ENCODE measurements around the gene CEP85L. TPM values are rescaled to one million over a fixed set of nuclear protein-coding genes. Genes with fewer than 3 reads are reported as not detected.

Gene CEP85L
- total and polyA plus RNA-seq, 3 experiments from 2014 or later, result 28.4 to 32.1 (median 29.1) TPM

- peaks cover 29% of the 10 kb centered on the region for H3K36me3 ChIP-seq (ENCODE audit: insufficient read depth, low read length)
- CTCF ChIA-PET, result no interaction called here
- Mint-ChIP-seq H3K27me3 (no peaks in the 10 kb centered on the region), H3K4me1 (peaks cover 0 to 8% (median 3%) of the 10 kb centered on the region in 3 donors), H3K9me3 (no peaks in the 10 kb centered on the region), H3K36me3 (peaks cover 27 to 74% (median 37%) of the 10 kb centered on the region in 3 donors), H3K27ac (peak overlapping the region in 1 of 8 donors; percentile 22), H3K4me3 (no peak overlapping the region)
- H3K9me3 ChIP-seq (ENCODE audit: low read length), result no peaks in the 10 kb centered on the region
- no peak for DNase-seq
- H3K4me1 ChIP-seq (ENCODE audit: insufficient read depth, low read length), result no peaks in the 10 kb centered on the region
- no peaks in the 10 kb centered on the region for H3K27me3 ChIP-seq (ENCODE audit: insufficient read depth, low read length, poor library complexity, severe bottlenecking)
- H3K4me3 ChIP-seq (ENCODE audit: low read length), result no peak overlapping the region
- H3K27ac ChIP-seq (ENCODE audit: low read depth, low read length), result no peak overlapping the region
- POLR2A ChIA-PET, result no interaction called here
Observed at GRCh38 chr6:118469468-118469867, 181.9 kb downstream of the CEP85L start.

GRCh38 chr6:118468682-118469465 is 182.5 kb downstream of the CEP85L start:
- CTCF ChIA-PET, result no interaction called here
- no peak overlapping the region for H3K4me3 ChIP-seq (ENCODE audit: low read length)
- POLR2A ChIA-PET, result no interaction called here
- H3K4me3 Mint-ChIP-seq, result no peak overlapping the region
- H3K27me3 ChIP-seq (ENCODE audit: insufficient read depth, low read length, poor library complexity, severe bottlenecking), result no peaks in the 10 kb centered on the region
- peaks cover 29% of the 10 kb centered on the region for H3K36me3 ChIP-seq (ENCODE audit: insufficient read depth, low read length)
- no peak overlapping the region for H3K27ac Mint-ChIP-seq
- no peaks in the 10 kb centered on the region for H3K9me3 Mint-ChIP-seq
- no peak for DNase-seq
- H3K27ac ChIP-seq (ENCODE audit: low read depth, low read length), result no peak overlapping the region
- H3K4me1 Mint-ChIP-seq, result peaks cover 0 to 8% (median 0%) of the 10 kb centered on the region in 3 donors
- H3K9me3 ChIP-seq (ENCODE audit: low read length), result no peaks in the 10 kb centered on the region
- H3K36me3 Mint-ChIP-seq, result peaks cover 30 to 74% (median 37%) of the 10 kb centered on the region in 3 donors
- no peaks in the 10 kb centered on the region for H3K27me3 Mint-ChIP-seq
- no peaks in the 10 kb centered on the region for H3K4me1 ChIP-seq (ENCODE audit: insufficient read depth, low read length)

- no peak overlapping the region for H3K27ac Mint-ChIP-seq
- Histone ChIP-seq H3K9me3 (ENCODE audit: low read length) (no peaks in the 10 kb centered on the region), H3K36me3 (ENCODE audit: insufficient read depth, low read length) (peaks cover 29% of the 10 kb centered on the region), H3K27me3 (ENCODE audit: insufficient read depth, low read length, poor library complexity, severe bottlenecking) (no peaks in the 10 kb centered on the region), H3K27ac (ENCODE audit: low read depth, low read length) (no peak overlapping the region), H3K4me3 (ENCODE audit: low read length) (no peak overlapping the region), H3K4me1 (ENCODE audit: insufficient read depth, low read length) (no peaks in the 10 kb centered on the region)
- DNase-seq, result no peak
- CTCF ChIA-PET, result no interaction called here
- POLR2A ChIA-PET, result no interaction called here
- H3K4me1 Mint-ChIP-seq, result no peaks in the 10 kb centered on the region
- no peak overlapping the region for H3K4me3 Mint-ChIP-seq
- peaks cover 37 to 79% (median 37%) of the 10 kb centered on the region in 3 donors for H3K36me3 Mint-ChIP-seq
- no peaks in the 10 kb centered on the region for H3K9me3 Mint-ChIP-seq
- H3K27me3 Mint-ChIP-seq, result no peaks in the 10 kb centered on the region
Observed at GRCh38 chr6:118467181-118467580, 184.2 kb downstream of the CEP85L start.

GRCh38 chr6:118464620-118465019 is 186.8 kb downstream of the CEP85L start:
- Mint-ChIP-seq H3K4me1 (no peaks in the 10 kb centered on the region), H3K4me3 (no peak overlapping the region), H3K36me3 (peaks cover 35 to 71% (median 37%) of the 10 kb centered on the region in 3 donors), H3K9me3 (no peaks in the 10 kb centered on the region), H3K27ac (no peak overlapping the region), H3K27me3 (no peaks in the 10 kb centered on the region)
- ChIA-PET POLR2A (no interaction called here), CTCF (no interaction called here)
- no peak for DNase-seq
- H3K4me1 ChIP-seq (ENCODE audit: insufficient read depth, low read length), result no peaks in the 10 kb centered on the region
- no peak overlapping the region for H3K4me3 ChIP-seq (ENCODE audit: low read length)
- H3K9me3 ChIP-seq (ENCODE audit: low read length), result no peaks in the 10 kb centered on the region
- H3K27me3 ChIP-seq (ENCODE audit: insufficient read depth, low read length, poor library complexity, severe bottlenecking), result no peaks in the 10 kb centered on the region
- H3K36me3 ChIP-seq (ENCODE audit: insufficient read depth, low read length), result peaks cover 29% of the 10 kb centered on the region
- no peak overlapping the region for H3K27ac ChIP-seq (ENCODE audit: low read depth, low read length)

GRCh38 chr6:118460958-118461470 is 190.4 kb downstream of the CEP85L start:
- Mint-ChIP-seq H3K27me3 (no peaks in the 10 kb centered on the region), H3K27ac (no peak overlapping the region), H3K36me3 (peaks cover 11 to 35% (median 24%) of the 10 kb centered on the region in 3 donors), H3K9me3 (peaks cover 0 to 5% (median 0%) of the 10 kb centered on the region in 5 donors), H3K4me3 (no peak overlapping the region), H3K4me1 (no peaks in the 10 kb centered on the region)
- no peaks in the 10 kb centered on the region for H3K9me3 ChIP-seq (ENCODE audit: low read length)
- no peak overlapping the region for H3K27ac ChIP-seq (ENCODE audit: low read depth, low read length)
- no peaks in the 10 kb centered on the region for H3K4me1 ChIP-seq (ENCODE audit: insufficient read depth, low read length)
- no peaks in the 10 kb centered on the region for H3K27me3 ChIP-seq (ENCODE audit: insufficient read depth, low read length, poor library complexity, severe bottlenecking)
- ChIA-PET POLR2A (no interaction called here), CTCF (no interaction called here)
- H3K36me3 ChIP-seq (ENCODE audit: insufficient read depth, low read length), result peaks cover 7% of the 10 kb centered on the region
- no peak overlapping the region for H3K4me3 ChIP-seq (ENCODE audit: low read length)
- DNase-seq, result no peak

- H3K4me3 Mint-ChIP-seq, result no peak overlapping the region
- no peaks in the 10 kb centered on the region for H3K4me1 ChIP-seq (ENCODE audit: insufficient read depth, low read length)
- peaks cover 2 to 14% (median 5%) of the 10 kb centered on the region in 3 donors for H3K36me3 Mint-ChIP-seq
- no peak overlapping the region for H3K27ac ChIP-seq (ENCODE audit: low read depth, low read length)
- no peak for DNase-seq
- H3K9me3 Mint-ChIP-seq, result peaks cover 10 to 27% (median 25%) of the 10 kb centered on the region in 5 donors
- POLR2A ChIA-PET, result no interaction called here
- no peak overlapping the region for H3K4me3 ChIP-seq (ENCODE audit: low read length)
- H3K36me3 ChIP-seq (ENCODE audit: insufficient read depth, low read length), result no peaks in the 10 kb centered on the region
- peaks cover 0 to 1% of the 10 kb centered on the region in 2 donors for H3K27me3 Mint-ChIP-seq
- H3K27me3 ChIP-seq (ENCODE audit: insufficient read depth, low read length, poor library complexity, severe bottlenecking), result no peaks in the 10 kb centered on the region
- H3K4me1 Mint-ChIP-seq, result no peaks in the 10 kb centered on the region
- H3K9me3 ChIP-seq (ENCODE audit: low read length), result no peaks in the 10 kb centered on the region
- CTCF ChIA-PET, result interaction anchor here (0.6 kb wide), 1 partner anchor 156 kb away, joined by 3 read pairs; no protein-coding TSS in a partner anchor
- no peak overlapping the region for H3K27ac Mint-ChIP-seq
Observed at GRCh38 chr6:118456982-118457381, 194.4 kb downstream of the CEP85L start.

- Mint-ChIP-seq H3K4me1 (no peaks in the 10 kb centered on the region), H3K36me3 (peaks cover 6 to 31% (median 19%) of the 10 kb centered on the region in 3 donors), H3K9me3 (peaks cover 49 to 66% (median 60%) of the 10 kb centered on the region in 5 donors), H3K4me3 (no peak overlapping the region), H3K27me3 (peaks cover 0 to 1% of the 10 kb centered on the region in 2 donors), H3K27ac (no peak overlapping the region)
- no peak for DNase-seq
- Histone ChIP-seq H3K27me3 (ENCODE audit: insufficient read depth, low read length, poor library complexity, severe bottlenecking) (no peaks in the 10 kb centered on the region), H3K4me3 (ENCODE audit: low read length) (no peak overlapping the region), H3K36me3 (ENCODE audit: insufficient read depth, low read length) (no peaks in the 10 kb centered on the region), H3K4me1 (ENCODE audit: insufficient read depth, low read length) (no peaks in the 10 kb centered on the region), H3K27ac (ENCODE audit: low read depth, low read length) (no peak overlapping the region), H3K9me3 (ENCODE audit: low read length) (peaks cover 5% of the 10 kb centered on the region)
- POLR2A ChIA-PET, result no interaction called here
- CTCF ChIA-PET, result no interaction called here
Observed at GRCh38 chr6:118451839-118452238, 199.6 kb downstream of the CEP85L start.

- H3K9me3 Mint-ChIP-seq, result peaks cover 44 to 83% (median 67%) of the 10 kb centered on the region in 5 donors
- Histone ChIP-seq H3K9me3 (ENCODE audit: low read length) (no peaks in the 10 kb centered on the region), H3K27ac (ENCODE audit: low read depth, low read length) (no peak overlapping the region), H3K27me3 (ENCODE audit: insufficient read depth, low read length, poor library complexity, severe bottlenecking) (no peaks in the 10 kb centered on the region), H3K4me3 (ENCODE audit: low read length) (no peak overlapping the region), H3K4me1 (ENCODE audit: insufficient read depth, low read length) (no peaks in the 10 kb centered on the region), H3K36me3 (ENCODE audit: insufficient read depth, low read length) (no peaks in the 10 kb centered on the region)
- H3K27ac Mint-ChIP-seq, result no peak overlapping the region
- H3K4me1 Mint-ChIP-seq, result no peaks in the 10 kb centered on the region
- H3K36me3 Mint-ChIP-seq, result peaks cover 4 to 61% (median 23%) of the 10 kb centered on the region in 3 donors
- peaks cover 0 to 2% of the 10 kb centered on the region in 2 donors for H3K27me3 Mint-ChIP-seq
- POLR2A ChIA-PET, result no interaction called here
- CTCF ChIA-PET, result no interaction called here
- DNase-seq, result no peak
- H3K4me3 Mint-ChIP-seq, result no peak overlapping the region
Observed at GRCh38 chr6:118444796-118445195, 206.6 kb downstream of the CEP85L start.

Measured in CD8-positive, alpha-beta memory T cell (primary cell).